ENCODE measurements around the gene ERBB4. TPM values are rescaled to one million over a fixed set of nuclear protein-coding genes. Genes with fewer than 3 reads are reported as not detected.

Gene ERBB4
- total RNA-seq, 1 donor from 2014 or later, result 2.8 TPM

- Mint-ChIP-seq H3K36me3 (ENCODE audit: unreplicated experiment) (no peaks in the 10 kb centered on the region), H3K4me1 (ENCODE audit: unreplicated experiment) (peaks cover 3% of the 10 kb centered on the region), H3K27me3 (ENCODE audit: unreplicated experiment) (no peaks in the 10 kb centered on the region), H3K4me3 (ENCODE audit: unreplicated experiment) (no peak overlapping the region), H3K27ac (ENCODE audit: unreplicated experiment) (no peak overlapping the region), H3K9me3 (ENCODE audit: unreplicated experiment) (no peaks in the 10 kb centered on the region)
- TF ChIP-seq CTCF (IDR thresholded peaks at IDR 0.05), result no peak
- DNase-seq (ENCODE audit: extremely low spot score, unreplicated experiment), result no peak
Measured at GRCh38 chr2:211408483-211408891, 1130.1 kb downstream of the ERBB4 start.

GRCh38 chr2:211407076-211407475 is 1131.5 kb downstream of the ERBB4 start:
- Mint-ChIP-seq H3K27ac (ENCODE audit: unreplicated experiment) (no peak overlapping the region), H3K36me3 (ENCODE audit: unreplicated experiment) (no peaks in the 10 kb centered on the region), H3K4me3 (ENCODE audit: unreplicated experiment) (no peak overlapping the region), H3K9me3 (ENCODE audit: unreplicated experiment) (no peaks in the 10 kb centered on the region), H3K27me3 (ENCODE audit: unreplicated experiment) (no peaks in the 10 kb centered on the region), H3K4me1 (ENCODE audit: unreplicated experiment) (peaks cover 3% of the 10 kb centered on the region)
- no peak for TF ChIP-seq CTCF (IDR thresholded peaks at IDR 0.05)
- DNase-seq (ENCODE audit: extremely low spot score, unreplicated experiment), result no peak

- Mint-ChIP-seq H3K4me3 (ENCODE audit: unreplicated experiment) (no peak overlapping the region), H3K36me3 (ENCODE audit: unreplicated experiment) (no peaks in the 10 kb centered on the region), H3K4me1 (ENCODE audit: unreplicated experiment) (peaks cover 3% of the 10 kb centered on the region), H3K27me3 (ENCODE audit: unreplicated experiment) (no peaks in the 10 kb centered on the region), H3K27ac (ENCODE audit: unreplicated experiment) (no peak overlapping the region), H3K9me3 (ENCODE audit: unreplicated experiment) (no peaks in the 10 kb centered on the region)
- TF ChIP-seq CTCF (IDR thresholded peaks at IDR 0.05), result no peak
- DNase-seq (ENCODE audit: extremely low spot score, unreplicated experiment), result no peak
Measured at GRCh38 chr2:211405036-211405435, 1133.6 kb downstream of the ERBB4 start.

GRCh38 chr2:211404098-211404497 is 1134.5 kb downstream of the ERBB4 start:
- peaks cover 3% of the 10 kb centered on the region for H3K4me1 Mint-ChIP-seq (ENCODE audit: unreplicated experiment)
- H3K36me3 Mint-ChIP-seq (ENCODE audit: unreplicated experiment), result no peaks in the 10 kb centered on the region
- H3K4me3 Mint-ChIP-seq (ENCODE audit: unreplicated experiment), result no peak overlapping the region
- no peaks in the 10 kb centered on the region for H3K27me3 Mint-ChIP-seq (ENCODE audit: unreplicated experiment)
- TF ChIP-seq CTCF (IDR thresholded peaks at IDR 0.05), result no peak
- H3K9me3 Mint-ChIP-seq (ENCODE audit: unreplicated experiment), result no peaks in the 10 kb centered on the region
- no peak for DNase-seq (ENCODE audit: extremely low spot score, unreplicated experiment)
- no peak overlapping the region for H3K27ac Mint-ChIP-seq (ENCODE audit: unreplicated experiment)

- Mint-ChIP-seq H3K36me3 (ENCODE audit: unreplicated experiment) (no peaks in the 10 kb centered on the region), H3K4me3 (ENCODE audit: unreplicated experiment) (no peak overlapping the region), H3K27ac (ENCODE audit: unreplicated experiment) (no peak overlapping the region), H3K9me3 (ENCODE audit: unreplicated experiment) (no peaks in the 10 kb centered on the region), H3K27me3 (ENCODE audit: unreplicated experiment) (no peaks in the 10 kb centered on the region), H3K4me1 (ENCODE audit: unreplicated experiment) (peaks cover 3% of the 10 kb centered on the region)
- no peak for TF ChIP-seq CTCF (IDR thresholded peaks at IDR 0.05)
- no peak for DNase-seq (ENCODE audit: extremely low spot score, unreplicated experiment)
Measured at GRCh38 chr2:211401328-211401727, 1137.3 kb downstream of the ERBB4 start.
